Panc1 (cell line): ENCODE measurements around the gene CHD6. TPM values are rescaled to one million over a fixed set of nuclear protein-coding genes. Genes with fewer than 3 reads are reported as not detected.

ENCODE experiments used
- ATAC-seq: fragments of 200-7000 bp; cut with Tn5 transposase; 2 replicates; pipeline ENCODE4 v1.9.1; 2020; ENCODE audit warnings: mild to moderate bottlenecking, moderate library complexity
- BruUV-seq: library from RNA; stranded (reverse); fragments of 400-500 nt; replicated peaks from 2 replicates; lab custom pipeline; 2021; lab: Mats Ljungman, UMichigan
- CTCF ChIA-PET: fragments of 300-600 bp; sonication (Branson Sonifier 250); formaldehyde crosslinking; loops from one replicate; lab custom pipeline; 2022; ENCODE audit warnings: antibody characterized with exemption; lab: Charles Lee
- POLR2A ChIA-PET: fragments of 300-600 bp; sonication (Branson Sonifier 250); formaldehyde crosslinking; loops from one replicate; lab custom pipeline; 2022; ENCODE audit warnings: antibody characterized with exemption; lab: Charles Lee
- DNase-seq: peaks from one replicate; pipeline ENCODE4 v3.0.0-alpha.2; 2010; ENCODE audit warnings: low read depth, low spot score
- H3K27ac ChIP-seq: 2 replicates; pipeline ENCODE4 v1.5.1; 2011; ENCODE audit warnings: mild to moderate bottlenecking, low read length, inconsistent platforms
- H3K27me3 ChIP-seq: fragments of 200-500 bp; sonication (Bioruptor generic); 2 replicates; pipeline ENCODE4 v1.6.0; 2014; ENCODE audit warnings: low read length, inconsistent platforms; ENCODE audit not compliant: control insufficient read depth, insufficient read depth
- H3K36me3 ChIP-seq: fragments of 200-500 bp; sonication (Bioruptor generic); 2 replicates; pipeline ENCODE4 v1.5.1; 2014; ENCODE audit warnings: inconsistent platforms, mild to moderate bottlenecking, low read length, moderate library complexity; ENCODE audit not compliant: control insufficient read depth, insufficient read depth
- H3K4me1 ChIP-seq: 2 replicates; pipeline ENCODE4 v1.5.1; 2011; ENCODE audit warnings: inconsistent platforms, mild to moderate bottlenecking, low read length, moderate library complexity; ENCODE audit not compliant: control insufficient read depth, insufficient read depth
- H3K4me3 ChIP-seq, 2 experiments: 2 replicates each; pipeline ENCODE4 v1.5.1; 2011 to 2012; ENCODE audit warnings: low read depth in 2 of 2, low read length in 2 of 2, mild to moderate bottlenecking in 2 of 2, inconsistent platforms in 1 of 2, moderate library complexity in 1 of 2
- H3K9me3 ChIP-seq: fragments of 200-500 bp; sonication (Bioruptor generic); 2 replicates; pipeline ENCODE4 v1.5.1; 2014; ENCODE audit warnings: low read depth, mild to moderate bottlenecking, inconsistent platforms, low read length, moderate library complexity; ENCODE audit not compliant: control insufficient read depth, insufficient read depth
- POLR2AphosphoS5 ChIP-seq: IDR thresholded peaks from 2 replicates; pipeline ENCODE4 v1.6.1; 2012; ENCODE audit warnings: mild to moderate bottlenecking, low read depth, low read length, moderate library complexity
- REST ChIP-seq, 2 experiments: IDR thresholded peaks; 2 replicates each; pipeline ENCODE4 v1.6.1; 2011 to 2012; ENCODE audit warnings: low read depth in 2 of 2, control low read depth in 1 of 2, low read length in 1 of 2, mild to moderate bottlenecking in 1 of 2, moderate library complexity in 1 of 2; ENCODE audit not compliant: insufficient read depth in 1 of 2
- SIN3A ChIP-seq: IDR thresholded peaks from 2 replicates; pipeline ENCODE4 v1.6.1; 2012; ENCODE audit warnings: low read depth, mild to moderate bottlenecking, low read length, moderate library complexity, borderline replicate concordance; ENCODE audit not compliant: insufficient read depth
- TCF7L2 ChIP-seq: IDR thresholded peaks from 2 replicates; pipeline ENCODE4 v1.6.1; 2011; ENCODE audit warnings: mild to moderate bottlenecking, low read depth, low read length, inconsistent platforms
- in situ Hi-C: cut with HindIII; loops from 2 replicates; pipeline ENCODE4 v1.10.0; 2016; ENCODE audit warnings: low sequenced_read_pairs, low pct_unique_long_range_greater_than_20kb
- intact Hi-C: fragments of 100-400 bp; cut with micrococcal nuclease; formaldehyde crosslinking; loops from one replicate; pipeline ENCODE4 v1.10.0; 2022; ENCODE audit not compliant: unreplicated experiment
- total RNA-seq: library from RNA; stranded (reverse); gene quantifications from one replicate; pipeline ENCODE4 v1.2.1, GENCODE V29; 2021; ENCODE audit not compliant: unreplicated experiment
- TF ChIP-seq, protein P1 (sequence below): fragments of 450-650 bp; IDR thresholded peaks from 2 replicates; pipeline ENCODE4 v1.5.1; 2017; ENCODE audit warnings: mild to moderate bottlenecking

Gene CHD6
- total RNA-seq, 1 experiment from 2014 or later = 21.3 TPM

DNA sequence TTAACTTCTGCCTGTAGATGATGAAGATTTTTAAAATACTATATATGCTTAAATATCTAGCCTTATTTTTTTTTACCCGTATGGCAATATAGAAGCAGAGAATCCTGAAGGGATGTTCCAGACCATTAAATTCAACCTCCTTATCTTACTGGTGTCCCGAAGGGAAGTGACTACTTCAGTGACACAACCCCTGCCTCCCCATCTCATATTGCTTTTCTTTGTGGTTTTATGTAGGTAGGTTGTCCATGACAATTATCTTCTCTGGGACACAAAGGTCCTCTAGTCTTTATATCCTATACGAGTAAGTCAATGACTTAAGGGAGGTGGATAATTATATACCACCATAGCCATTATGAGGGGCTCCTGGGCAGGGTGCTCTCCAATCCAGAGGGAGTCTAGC lies 194.2 kb downstream of the CHD6 start:
- no peak overlapping the region for H3K27ac ChIP-seq

GRCh38 chr20:41422953-41423352 lies 195.2 kb downstream of the CHD6 start:
- no peaks in the 10 kb centered on the region for H3K9me3 ChIP-seq
- BruUV-seq = no TSS peak
- peaks cover 5% of the 10 kb centered on the region; the same call in 1 of the 2 replicates for H3K36me3 ChIP-seq
- POLR2A ChIA-PET = no interaction called here
- no peak for DNase-seq
- TF ChIP-seq REST (IDR thresholded peaks at IDR 0.05; ENCODE audit: insufficient read depth in 1 of 2, low read depth in 2 of 2, low read length in 1 of 2) (no peak), TCF7L2 (no peak)
- TF ChIP-seq, protein P1, sequence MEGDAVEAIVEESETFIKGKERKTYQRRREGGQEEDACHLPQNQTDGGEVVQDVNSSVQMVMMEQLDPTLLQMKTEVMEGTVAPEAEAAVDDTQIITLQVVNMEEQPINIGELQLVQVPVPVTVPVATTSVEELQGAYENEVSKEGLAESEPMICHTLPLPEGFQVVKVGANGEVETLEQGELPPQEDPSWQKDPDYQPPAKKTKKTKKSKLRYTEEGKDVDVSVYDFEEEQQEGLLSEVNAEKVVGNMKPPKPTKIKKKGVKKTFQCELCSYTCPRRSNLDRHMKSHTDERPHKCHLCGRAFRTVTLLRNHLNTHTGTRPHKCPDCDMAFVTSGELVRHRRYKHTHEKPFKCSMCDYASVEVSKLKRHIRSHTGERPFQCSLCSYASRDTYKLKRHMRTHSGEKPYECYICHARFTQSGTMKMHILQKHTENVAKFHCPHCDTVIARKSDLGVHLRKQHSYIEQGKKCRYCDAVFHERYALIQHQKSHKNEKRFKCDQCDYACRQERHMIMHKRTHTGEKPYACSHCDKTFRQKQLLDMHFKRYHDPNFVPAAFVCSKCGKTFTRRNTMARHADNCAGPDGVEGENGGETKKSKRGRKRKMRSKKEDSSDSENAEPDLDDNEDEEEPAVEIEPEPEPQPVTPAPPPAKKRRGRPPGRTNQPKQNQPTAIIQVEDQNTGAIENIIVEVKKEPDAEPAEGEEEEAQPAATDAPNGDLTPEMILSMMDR = no peak
- intact Hi-C loops = no loop called here
- in situ Hi-C loops = no loop called here
- H3K4me3 ChIP-seq = no peak overlapping the region
- no peaks in the 10 kb centered on the region for H3K27me3 ChIP-seq
- no peak overlapping the region for H3K27ac ChIP-seq
- CTCF ChIA-PET = no interaction called here
- no peak for ATAC-seq
- no peaks in the 10 kb centered on the region for H3K4me1 ChIP-seq

More for the DNA sequence above, 194.2 kb downstream of the CHD6 start:
- intact Hi-C loops (no loop called here), in situ Hi-C loops (no loop called here)
- Histone ChIP-seq H3K36me3 (peaks cover 5% of the 10 kb centered on the region; the same call in 1 of the 2 replicates), H3K4me3 (no peak overlapping the region), H3K9me3 (no peaks in the 10 kb centered on the region), H3K4me1 (no peaks in the 10 kb centered on the region), H3K27me3 (no peaks in the 10 kb centered on the region)
- DNase-seq = no peak
- BruUV-seq = no TSS peak
- ChIA-PET CTCF (no interaction called here), POLR2A (no interaction called here)
- no peak for TF ChIP-seq REST (IDR thresholded peaks at IDR 0.05; ENCODE audit: insufficient read depth in 1 of 2, low read depth in 2 of 2, low read length in 1 of 2)
- TF ChIP-seq TCF7L2 = no peak
- no peak for TF ChIP-seq SIN3A
- TF ChIP-seq, protein P1 = no peak
- TF ChIP-seq POLR2AphosphoS5 = no peak
- no peak for ATAC-seq
